ENCODE data around the gene ADGRV1. TPM values are rescaled to one million over a fixed set of nuclear protein-coding genes. Genes with fewer than 3 reads are reported as not detected.
A peak's percentile ranks its signal among the peaks of the same experiment; 100 is the strongest.

The ADGRV1 gene
- total RNA-seq, 1 experiment from 2014 or later = 64.8 TPM

DNA sequence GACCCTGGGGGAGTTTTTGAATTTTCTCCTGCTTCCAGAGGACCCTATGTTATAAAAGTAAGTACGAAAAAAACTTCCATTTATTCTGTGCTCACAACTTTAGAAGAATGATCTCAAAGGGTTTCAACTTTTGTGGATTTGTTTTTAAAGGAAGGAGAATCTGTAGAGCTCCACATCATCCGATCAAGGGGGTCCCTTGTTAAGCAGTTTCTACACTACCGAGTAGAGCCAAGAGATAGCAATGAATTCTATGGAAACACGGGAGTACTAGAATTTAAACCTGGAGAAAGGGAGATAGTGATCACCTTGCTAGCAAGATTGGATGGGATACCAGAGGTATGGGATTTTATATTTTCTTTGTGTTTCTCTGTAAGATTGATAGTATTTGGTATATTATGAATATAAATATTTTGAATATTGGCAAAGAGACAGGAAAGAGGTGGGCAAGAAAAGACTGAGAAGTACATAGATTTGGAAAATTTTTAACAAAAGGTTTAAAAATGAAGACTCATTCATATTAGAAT is 84.2 kb downstream of the ADGRV1 start:
- no peaks in the 10 kb centered on the region for H3K27me3 Mint-ChIP-seq (ENCODE audit: low read depth)
- no peak overlapping the region for H3K4me3 Mint-ChIP-seq
- Histone ChIP-seq H4K91ac (ENCODE audit: insufficient read length, low read depth, low read length) (no peak overlapping the region), H2BK120ac (ENCODE audit: low read depth, low read length, poor library complexity, severe bottlenecking) (no peak overlapping the region), H4K20me1 (ENCODE audit: control insufficient read depth, insufficient read depth, insufficient read length) (no peaks in the 10 kb centered on the region), H3K79me1 (ENCODE audit: insufficient read depth, low read depth, low read length, poor library complexity, severe bottlenecking) (no peaks in the 10 kb centered on the region), H4K5ac (ENCODE audit: insufficient read length, low read depth, low read length) (no peak overlapping the region), H3K23me2 (ENCODE audit: insufficient read length, low read depth, low read length, poor library complexity, severe bottlenecking) (no peaks in the 10 kb centered on the region), H2BK12ac (ENCODE audit: insufficient read length, low read depth, low read length) (no peak overlapping the region), H3K9me3 (ENCODE audit: control insufficient read depth, low read depth, low read length) (no peaks in the 10 kb centered on the region), H3K4ac (ENCODE audit: low read depth, low read length) (no peak overlapping the region), H3K4me2 (ENCODE audit: insufficient read depth, insufficient read length, low read length) (no peak overlapping the region), H2BK20ac (ENCODE audit: low read depth, low read length, poor library complexity, severe bottlenecking) (no peak overlapping the region), H2BK15ac (ENCODE audit: low read depth, low read length) (no peak overlapping the region), H2AK5ac (ENCODE audit: insufficient read length, low read length) (no peak overlapping the region), H3K4me1 (ENCODE audit: insufficient read depth, low read length) (peaks cover 3% of the 10 kb centered on the region; the same call in 1 of the 2 replicates), H4K8ac (replicated peaks; ENCODE audit: insufficient read length, low read depth, low read length) (no peak overlapping the region), H3T11ph (ENCODE audit: low read length) (no peak overlapping the region), H3K79me2 (ENCODE audit: insufficient read depth, low read length) (no peaks in the 10 kb centered on the region), H3K56ac (ENCODE audit: insufficient read length, low read depth, low read length) (no peak overlapping the region), H3K9ac (ENCODE audit: extremely low read depth, insufficient read length, low read length) (no peak overlapping the region), H2AFZ (ENCODE audit: low read length) (no peak overlapping the region), H3K14ac (ENCODE audit: insufficient read depth, low read length) (no peak overlapping the region), H2BK5ac (ENCODE audit: insufficient read length, low read length) (no peak overlapping the region), H3K23ac (ENCODE audit: insufficient read length, low read depth, low read length) (no peak overlapping the region), H3K27me3 (ENCODE audit: insufficient read depth, low read length) (no peaks in the 10 kb centered on the region), H3K27ac (ENCODE audit: insufficient read length, low read depth, low read length) (no peak overlapping the region), H3K18ac (ENCODE audit: insufficient read length, low read depth, low read length) (no peak overlapping the region)
- H3K36me3 Mint-ChIP-seq (ENCODE audit: insufficient read depth in 1 of 3, low read depth in 3 of 3) = peaks cover 8 to 30% (median 24%) of the 10 kb centered on the region in 3 experiments
- H3K9me3 Mint-ChIP-seq = no peaks in the 10 kb centered on the region
- WGBS (ENCODE audit: extremely low coverage, insufficient read length, low lambda C conversion rate) = no CpG with 5 or more reads among the region's 4 CpGs
- no peak for DNase-seq
- TF ChIP-seq, protein P1, sequence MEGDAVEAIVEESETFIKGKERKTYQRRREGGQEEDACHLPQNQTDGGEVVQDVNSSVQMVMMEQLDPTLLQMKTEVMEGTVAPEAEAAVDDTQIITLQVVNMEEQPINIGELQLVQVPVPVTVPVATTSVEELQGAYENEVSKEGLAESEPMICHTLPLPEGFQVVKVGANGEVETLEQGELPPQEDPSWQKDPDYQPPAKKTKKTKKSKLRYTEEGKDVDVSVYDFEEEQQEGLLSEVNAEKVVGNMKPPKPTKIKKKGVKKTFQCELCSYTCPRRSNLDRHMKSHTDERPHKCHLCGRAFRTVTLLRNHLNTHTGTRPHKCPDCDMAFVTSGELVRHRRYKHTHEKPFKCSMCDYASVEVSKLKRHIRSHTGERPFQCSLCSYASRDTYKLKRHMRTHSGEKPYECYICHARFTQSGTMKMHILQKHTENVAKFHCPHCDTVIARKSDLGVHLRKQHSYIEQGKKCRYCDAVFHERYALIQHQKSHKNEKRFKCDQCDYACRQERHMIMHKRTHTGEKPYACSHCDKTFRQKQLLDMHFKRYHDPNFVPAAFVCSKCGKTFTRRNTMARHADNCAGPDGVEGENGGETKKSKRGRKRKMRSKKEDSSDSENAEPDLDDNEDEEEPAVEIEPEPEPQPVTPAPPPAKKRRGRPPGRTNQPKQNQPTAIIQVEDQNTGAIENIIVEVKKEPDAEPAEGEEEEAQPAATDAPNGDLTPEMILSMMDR (conservative IDR thresholded peaks at IDR 0.05) = no peak
- peaks cover 9 to 18% of the 10 kb centered on the region in 2 experiments for H3K4me1 Mint-ChIP-seq
- H3K27ac Mint-ChIP-seq = peak overlapping the region; percentile 8 to 39 (median 8); a peak in 3 of 7 replicates

Measured in H9 (cell line).